ENCODE data around the gene SAMSN1.

GRCh38 chr21:14452727-14453241, 93.3 kb downstream of the SAMSN1 start:
- TF ChIP-seq MTF1 (CRISPR knock-in tag; IDR thresholded peaks at IDR 0.05; ENCODE audit: borderline replicate concordance) = no peak
- TF ChIP-seq CTCF (IDR thresholded peaks at IDR 0.05 in 2 of 3, conservative IDR thresholded peaks at IDR 0.05 in 1 of 3; ENCODE audit: insufficient read depth in 2 of 3, low read depth in 1 of 3, low read length in 3 of 3) = no peak
- no peak for TF ChIP-seq EZH2 (IDR thresholded peaks at IDR 0.05; ENCODE audit: borderline replicate concordance, low read depth, low read length)
- no peak for TF ChIP-seq EP300 (IDR thresholded peaks at IDR 0.05; ENCODE audit: low read length)
- no peak for TF ChIP-seq BMI1 (IDR thresholded peaks at IDR 0.05; ENCODE audit: low read length)
- TF ChIP-seq BRCA1 (IDR thresholded peaks at IDR 0.05) = no peak
- no peak for TF ChIP-seq BRCA1 (CRISPR knock-in tag; IDR thresholded peaks at IDR 0.05)
- TF ChIP-seq STAG1 (CRISPR knock-in tag; IDR thresholded peaks at IDR 0.05; ENCODE audit: borderline replicate concordance) = no peak
- TF ChIP-seq MAZ (CRISPR knock-in tag; conservative IDR thresholded peaks at IDR 0.05 in 1 of 2, IDR thresholded peaks at IDR 0.05 in 1 of 2) = no peak
- no peak for TF ChIP-seq NR2C2 (CRISPR knock-in tag; IDR thresholded peaks at IDR 0.05)
- no peak for TF ChIP-seq NR2C2 (tag; IDR thresholded peaks at IDR 0.05)
- no peak for TF ChIP-seq ZNF184 (CRISPR knock-in tag; IDR thresholded peaks at IDR 0.05)
- no peak for TF ChIP-seq SPI1 (IDR thresholded peaks at IDR 0.05; ENCODE audit: borderline replicate concordance, low read depth, low read length)
- no peak for TF ChIP-seq CHD2 (IDR thresholded peaks at IDR 0.05; ENCODE audit: low read depth, low read length)

Measured in K562 (cell line).